ENCODE measurements around the gene GATA1.

The GATA1 gene

DNA sequence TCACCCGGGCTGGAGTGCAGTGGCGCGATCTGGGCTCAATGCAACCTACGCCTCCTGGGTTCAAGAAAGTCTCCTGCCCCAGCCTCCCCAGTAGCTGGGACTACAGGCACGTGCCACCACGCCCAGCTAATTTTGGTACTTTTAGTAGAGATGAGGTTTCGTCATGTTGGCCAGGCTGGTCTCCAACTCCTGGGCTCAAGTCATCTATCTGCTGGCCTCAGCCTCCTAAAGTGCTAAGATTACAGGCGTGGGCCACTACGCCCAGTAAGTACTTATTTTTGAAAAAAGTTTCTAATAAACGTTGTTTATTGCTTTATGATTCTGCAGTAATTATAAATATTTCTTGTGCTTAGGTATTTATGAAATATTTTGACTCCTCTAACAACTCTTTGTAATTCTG is 53.3 kb downstream of the GATA1 start:
- DNase-seq (ENCODE audit: insufficient read length, low spot score): no peak
- FAIRE-seq: no peak

All from HTR-8/SVneo (cell line).